Activated naive CD8-positive, alpha-beta T cell (primary cell): ENCODE measurements around the gene PPP1R37.

Experiments
- H3K27ac Mint-ChIP-seq: one replicate; pipeline ENCODE4 v1.8.0; 2021; ENCODE audit warnings: mixed read lengths
- H3K27me3 Mint-ChIP-seq: one replicate; pipeline ENCODE4 v1.8.0; 2021; ENCODE audit warnings: mixed read lengths
- H3K36me3 Mint-ChIP-seq: one replicate; pipeline ENCODE4 v1.8.0; 2021; ENCODE audit warnings: mixed read lengths
- H3K4me1 Mint-ChIP-seq: one replicate; pipeline ENCODE4 v1.8.0; 2021; ENCODE audit warnings: low read depth, mixed read lengths
- H3K4me3 Mint-ChIP-seq: one replicate; pipeline ENCODE4 v1.8.0; 2021; ENCODE audit warnings: mild to moderate bottlenecking, mixed read lengths
- H3K9me3 Mint-ChIP-seq: one replicate; pipeline ENCODE4 v1.8.0; 2021; ENCODE audit warnings: low read depth, mixed read lengths

PPP1R37 gene

DNA sequence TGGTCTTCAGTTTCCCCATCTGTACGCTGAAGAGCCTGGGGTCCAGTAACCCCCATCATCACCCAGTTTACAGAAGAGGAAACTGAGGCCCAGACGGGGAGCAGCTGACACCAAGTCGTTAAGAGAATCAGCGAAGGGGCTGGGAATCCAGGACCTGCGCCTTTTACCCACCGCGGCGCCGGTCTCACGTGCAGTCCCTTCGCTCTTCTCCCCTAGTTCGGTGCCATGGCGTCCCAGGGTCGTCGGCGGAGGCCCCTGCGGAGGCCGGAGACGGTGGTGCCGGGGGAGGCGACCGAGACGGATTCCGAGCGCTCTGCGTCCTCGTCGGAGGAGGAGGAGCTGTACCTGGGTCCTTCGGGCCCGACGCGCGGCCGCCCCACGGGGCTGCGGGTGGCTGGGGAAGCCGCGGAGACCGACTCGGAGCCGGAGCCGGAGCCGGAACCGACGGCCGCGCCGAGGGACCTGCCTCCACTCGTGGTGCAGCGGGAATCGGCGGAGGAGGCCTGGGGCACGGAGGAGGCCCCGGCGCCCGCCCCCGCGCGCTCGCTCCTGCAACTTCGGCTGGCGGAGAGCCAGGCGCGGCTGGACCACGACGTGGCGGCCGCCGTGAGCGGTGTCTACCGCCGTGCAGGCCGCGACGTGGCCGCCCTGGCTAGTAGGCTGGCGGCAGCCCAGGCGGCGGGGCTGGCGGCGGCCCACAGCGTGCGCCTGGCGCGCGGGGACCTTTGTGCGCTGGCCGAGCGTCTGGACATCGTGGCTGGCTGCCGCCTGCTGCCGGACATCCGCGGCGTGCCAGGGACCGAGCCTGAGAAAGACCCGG is 86.3 kb downstream of the PPP1R37 start:
- Mint-ChIP-seq H3K27me3 (no peaks in the 10 kb centered on the region), H3K9me3 (no peaks in the 10 kb centered on the region), H3K4me1 (peaks cover 34% of the 10 kb centered on the region), H3K4me3 (peak overlapping the region; percentile 92), H3K36me3 (no peaks in the 10 kb centered on the region), H3K27ac (peak overlapping the region; percentile 92)

DNA sequence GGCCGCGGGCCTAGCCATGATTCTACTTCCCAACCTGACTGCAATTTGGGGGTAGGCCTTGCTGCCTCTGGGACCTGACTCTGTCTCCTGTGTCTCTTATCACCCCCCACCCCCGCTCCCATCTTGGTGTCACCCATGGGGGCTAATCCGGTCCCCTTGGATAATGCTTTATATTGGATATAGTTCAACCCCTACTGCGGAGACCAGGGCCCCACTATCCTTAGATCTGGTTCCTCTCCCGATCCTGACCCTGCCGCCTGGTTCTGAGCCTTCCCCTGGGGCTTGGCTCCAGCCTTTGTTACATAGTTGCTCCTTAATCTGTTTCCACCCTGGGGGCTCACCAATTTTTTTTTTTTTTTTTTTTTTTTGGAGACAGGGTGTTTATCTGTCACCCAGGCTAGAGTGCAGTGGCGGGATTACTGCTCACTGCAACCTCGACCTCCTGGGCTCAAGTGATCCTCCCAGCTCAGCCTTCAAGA is 87.0 kb downstream of the PPP1R37 start:
- Mint-ChIP-seq H3K36me3 (no peaks in the 10 kb centered on the region), H3K27me3 (no peaks in the 10 kb centered on the region)

DNA sequence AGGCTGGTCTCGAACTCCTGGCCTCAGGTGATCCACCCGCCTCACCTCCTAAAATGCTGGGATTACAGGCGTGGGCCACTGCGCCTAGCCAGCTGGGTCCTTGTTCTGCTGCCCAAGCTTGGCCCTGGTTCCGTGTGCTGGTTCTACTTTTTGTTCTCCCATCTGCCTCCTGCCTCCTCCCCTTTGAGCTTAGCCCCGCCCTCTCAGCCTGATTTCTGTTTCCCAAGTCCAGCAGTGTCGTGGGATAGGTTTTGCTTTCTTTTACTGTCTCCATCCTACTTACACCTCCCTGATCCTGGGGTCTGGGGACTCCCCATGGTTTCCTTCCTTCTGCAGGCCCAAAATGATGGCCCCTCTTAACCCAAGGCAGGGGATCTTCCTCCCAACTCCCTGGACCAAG is 88.0 kb downstream of the PPP1R37 start:
- Mint-ChIP-seq H3K9me3 (no peaks in the 10 kb centered on the region), H3K36me3 (no peaks in the 10 kb centered on the region), H3K27ac (peak overlapping the region; percentile 58), H3K4me3 (peak overlapping the region; percentile 74), H3K27me3 (no peaks in the 10 kb centered on the region), H3K4me1 (peaks cover 31% of the 10 kb centered on the region)

More for the DNA sequence above, 87.0 kb downstream of the PPP1R37 start:
- Mint-ChIP-seq H3K9me3 (no peaks in the 10 kb centered on the region), H3K4me3 (peak overlapping the region; percentile 72), H3K27ac (peak overlapping the region; percentile 41), H3K4me1 (peaks cover 36% of the 10 kb centered on the region)

DNA sequence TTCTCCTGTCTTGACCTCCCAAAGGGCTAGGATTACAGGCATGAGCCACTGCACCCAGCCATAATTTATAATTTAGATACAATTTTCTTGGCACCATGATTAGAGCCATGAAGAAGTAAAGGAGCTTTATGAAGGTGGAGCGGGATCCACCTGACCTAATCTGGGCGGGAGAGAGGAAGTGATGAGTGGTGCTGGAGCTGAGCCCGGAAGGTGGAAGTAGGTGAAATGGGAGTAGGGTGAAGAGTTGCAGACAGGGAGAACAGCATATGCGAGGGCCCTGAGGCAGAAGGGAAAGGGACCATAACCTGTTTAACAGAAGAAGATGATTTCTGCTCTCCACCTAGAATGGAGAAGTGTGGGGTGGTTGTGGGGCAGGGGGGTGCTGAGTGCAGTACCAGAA is 89.8 kb downstream of the PPP1R37 start:
- H3K36me3 Mint-ChIP-seq, result no peaks in the 10 kb centered on the region
- no peak overlapping the region for H3K4me3 Mint-ChIP-seq
- H3K27ac Mint-ChIP-seq, result no peak overlapping the region
- H3K9me3 Mint-ChIP-seq, result no peaks in the 10 kb centered on the region
- H3K4me1 Mint-ChIP-seq, result peaks cover 28% of the 10 kb centered on the region
- no peaks in the 10 kb centered on the region for H3K27me3 Mint-ChIP-seq

DNA sequence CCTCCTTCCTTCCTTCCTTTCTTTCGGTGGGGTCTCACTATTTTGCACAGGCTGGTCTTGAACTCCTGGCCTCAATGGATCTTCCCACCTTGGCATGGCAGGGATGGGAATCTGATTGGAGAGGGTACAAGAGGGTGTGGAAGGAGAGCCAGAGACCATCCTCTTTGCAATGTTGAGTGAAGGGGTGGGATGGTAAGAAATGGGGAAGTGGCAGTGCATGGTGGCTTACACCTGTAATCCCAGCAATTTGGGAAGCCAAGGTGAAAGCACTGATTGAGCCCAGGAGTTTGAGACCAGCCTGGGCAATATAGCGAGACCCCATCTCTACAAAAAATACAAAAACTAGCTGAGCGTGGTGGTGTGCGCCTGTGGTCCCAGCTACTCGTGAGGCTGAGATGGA is 91.1 kb downstream of the PPP1R37 start:
- Mint-ChIP-seq H3K9me3 (no peaks in the 10 kb centered on the region), H3K4me1 (peaks cover 25% of the 10 kb centered on the region), H3K4me3 (no peak overlapping the region), H3K36me3 (no peaks in the 10 kb centered on the region), H3K27me3 (no peaks in the 10 kb centered on the region), H3K27ac (peak overlapping the region; percentile 37)

- Mint-ChIP-seq H3K27ac (no peak overlapping the region), H3K27me3 (no peaks in the 10 kb centered on the region), H3K4me1 (peaks cover 8% of the 10 kb centered on the region), H3K4me3 (no peak overlapping the region), H3K9me3 (no peaks in the 10 kb centered on the region), H3K36me3 (peaks cover 2% of the 10 kb centered on the region)
Observed at GRCh38 chr19:45186509-45187334, 93.7 kb downstream of the PPP1R37 start.

DNA sequence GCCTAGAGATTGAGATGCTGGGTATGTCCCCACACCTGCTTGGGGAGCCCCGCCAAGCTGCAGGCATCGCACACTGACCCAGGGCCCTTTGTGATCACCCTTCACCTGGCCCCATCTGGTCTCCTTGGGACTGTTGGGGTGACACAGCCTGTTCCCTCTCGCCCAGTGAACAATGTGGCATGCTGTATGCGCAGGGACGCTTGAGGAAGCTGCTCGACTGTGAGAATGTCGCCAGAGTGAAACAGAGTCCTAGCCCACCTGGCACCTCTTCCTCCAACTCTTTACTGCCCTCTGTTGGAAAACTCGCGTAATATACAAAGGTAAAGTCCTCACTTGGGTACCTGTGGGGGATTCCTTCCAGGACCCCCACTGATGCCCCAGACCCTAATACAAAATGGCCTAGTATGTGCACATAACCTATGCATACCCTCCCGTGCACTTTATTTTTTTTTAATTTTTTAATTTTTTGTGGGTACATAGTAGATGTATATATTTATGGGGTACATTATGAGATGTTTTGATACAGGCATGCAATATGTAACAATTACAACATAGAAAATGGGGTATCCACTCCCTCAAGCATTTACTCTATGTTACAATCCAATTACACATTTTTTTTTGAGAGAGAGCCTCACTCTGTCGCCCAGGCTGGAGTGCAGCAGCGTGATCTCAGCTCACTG is 94.6 kb downstream of the PPP1R37 start:
- no peak overlapping the region for H3K4me3 Mint-ChIP-seq
- H3K27me3 Mint-ChIP-seq, result no peaks in the 10 kb centered on the region
- H3K27ac Mint-ChIP-seq, result no peak overlapping the region
- H3K4me1 Mint-ChIP-seq, result peaks cover 6% of the 10 kb centered on the region
- peaks cover 2% of the 10 kb centered on the region for H3K36me3 Mint-ChIP-seq
- no peaks in the 10 kb centered on the region for H3K9me3 Mint-ChIP-seq

DNA sequence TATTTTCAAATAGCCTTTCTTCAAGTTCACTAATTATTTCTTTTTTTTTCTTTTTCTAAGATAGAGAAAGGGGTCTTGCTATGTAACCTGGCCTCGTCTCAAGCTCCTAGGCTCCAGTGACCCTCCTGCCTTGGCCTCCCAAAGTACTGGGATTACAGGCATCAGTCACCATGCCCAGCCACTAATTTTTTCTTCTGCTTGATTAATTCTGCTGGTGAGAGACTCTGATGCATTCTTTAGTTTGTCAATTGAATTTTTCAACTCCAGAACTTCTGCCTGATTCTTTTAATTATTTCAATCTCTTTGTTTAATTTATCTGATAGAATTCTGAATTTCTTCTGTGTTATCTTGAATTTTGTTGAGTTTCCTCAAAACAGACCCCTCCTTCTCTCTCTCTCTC is 97.0 kb downstream of the PPP1R37 start:
- peaks cover 2% of the 10 kb centered on the region for H3K36me3 Mint-ChIP-seq

DNA sequence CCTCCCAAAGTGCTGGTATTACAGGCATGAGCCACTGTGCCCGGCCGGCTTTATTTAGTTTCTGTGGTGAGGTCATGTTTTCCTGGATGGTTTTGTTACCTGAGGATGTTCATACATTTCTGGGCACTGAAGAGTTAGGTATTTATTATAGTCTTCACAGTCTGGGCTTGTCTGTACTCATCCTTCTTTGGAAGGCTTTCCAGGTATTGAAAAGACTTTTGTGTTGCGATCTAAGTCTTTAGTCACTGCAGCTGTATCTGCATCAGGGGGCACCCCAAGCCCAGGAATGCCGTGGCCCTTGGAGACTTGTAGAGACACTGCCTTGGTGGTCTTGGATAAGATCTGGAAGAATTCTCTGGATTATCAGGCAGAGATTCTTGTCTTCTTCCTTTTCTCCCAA is 98.4 kb downstream of the PPP1R37 start:
- no peak overlapping the region for H3K27ac Mint-ChIP-seq

More for the DNA sequence above, 97.0 kb downstream of the PPP1R37 start:
- no peaks in the 10 kb centered on the region for H3K9me3 Mint-ChIP-seq
- H3K4me3 Mint-ChIP-seq, result no peak overlapping the region
- H3K4me1 Mint-ChIP-seq, result peaks cover 1% of the 10 kb centered on the region
- no peaks in the 10 kb centered on the region for H3K27me3 Mint-ChIP-seq
- H3K27ac Mint-ChIP-seq, result no peak overlapping the region

DNA sequence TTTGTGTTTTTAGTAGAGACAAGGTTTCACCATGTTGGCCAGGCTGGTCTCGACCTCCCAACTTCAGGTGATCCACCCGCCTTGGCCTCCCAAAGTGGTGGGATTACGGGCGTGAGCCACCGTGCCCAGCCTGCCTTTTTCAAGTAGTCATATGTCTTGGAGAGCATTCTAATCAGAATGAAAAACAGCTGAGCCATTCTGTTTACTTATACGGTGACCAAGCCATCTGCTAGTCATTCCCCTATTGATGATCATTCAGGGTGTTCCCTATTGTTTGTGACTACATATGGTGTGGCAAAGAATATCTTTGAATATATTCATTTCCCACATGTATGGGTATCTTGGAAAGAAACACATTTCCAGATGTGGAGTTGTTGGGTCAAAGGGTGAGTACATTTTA is 102.8 kb downstream of the PPP1R37 start:
- Mint-ChIP-seq H3K27ac (no peak overlapping the region), H3K27me3 (no peaks in the 10 kb centered on the region), H3K4me1 (no peaks in the 10 kb centered on the region), H3K36me3 (peaks cover 2% of the 10 kb centered on the region), H3K4me3 (no peak overlapping the region), H3K9me3 (no peaks in the 10 kb centered on the region)

More for the DNA sequence above, 98.4 kb downstream of the PPP1R37 start:
- Mint-ChIP-seq H3K9me3 (no peaks in the 10 kb centered on the region), H3K4me1 (peaks cover 1% of the 10 kb centered on the region), H3K4me3 (no peak overlapping the region), H3K36me3 (peaks cover 2% of the 10 kb centered on the region), H3K27me3 (no peaks in the 10 kb centered on the region)
